Endothelial cell of hepatic sinusoid (primary cell): ENCODE data around the gene FLYWCH2.
"Not testable (repeated sequence)": the region's sequence is repeated elsewhere in the genome, so short reads cannot be mapped to it uniquely, and the experiment has no call there.

ENCODE experiments used
- in situ Hi-C: cut with HindIII; loops from 2 replicates; pipeline ENCODE4 v1.10.0; 2017; ENCODE audit warnings: low sequenced_read_pairs

FLYWCH2 gene

GRCh38 chr16:2881783-2882649, 999 bp upstream of the FLYWCH2 start:
- in situ Hi-C loops, result no loop called here

- in situ Hi-C loops, result no loop called here
These were observed 468 bp downstream of the FLYWCH2 start for GRCh38 chr16:2883458-2883908.

- in situ Hi-C loops, result no loop called here
These were observed 1.0 kb downstream of the FLYWCH2 start for GRCh38 chr16:2884041-2884451.

- in situ Hi-C loops, result no loop called here
These were observed 11.2 kb downstream of the FLYWCH2 start for GRCh38 chr16:2894231-2894630.

- in situ Hi-C loops, result no loop called here
These were observed 12.8 kb downstream of the FLYWCH2 start for GRCh38 chr16:2895813-2896212.

GRCh38 chr16:2896480-2897010, 13.5 kb downstream of the FLYWCH2 start:
- in situ Hi-C loops, result no loop called here

GRCh38 chr16:2897110-2897509, 14.1 kb downstream of the FLYWCH2 start:
- in situ Hi-C loops, result no loop called here

- in situ Hi-C loops, result no loop called here
These were observed 16.0 kb downstream of the FLYWCH2 start for GRCh38 chr16:2898831-2899563.

- in situ Hi-C loops, result no loop called here
These were observed 16.6 kb downstream of the FLYWCH2 start for GRCh38 chr16:2899564-2900072.

GRCh38 chr16:2900526-2901075, 17.6 kb downstream of the FLYWCH2 start:
- in situ Hi-C loops, result no loop called here

- in situ Hi-C loops, result no loop called here
These were observed 19.5 kb downstream of the FLYWCH2 start for GRCh38 chr16:2902337-2903130.

GRCh38 chr16:2904100-2904921, 21.3 kb downstream of the FLYWCH2 start:
- in situ Hi-C loops, result no loop called here

GRCh38 chr16:2904922-2905240, 21.9 kb downstream of the FLYWCH2 start:
- in situ Hi-C loops, result no loop called here

- in situ Hi-C loops, result no loop called here
These were observed 22.4 kb downstream of the FLYWCH2 start for GRCh38 chr16:2905241-2905987.

GRCh38 chr16:2905988-2906387, 23.0 kb downstream of the FLYWCH2 start:
- in situ Hi-C loops, result no loop called here

- in situ Hi-C loops, result not testable (repeated sequence)
These were observed 24.2 kb downstream of the FLYWCH2 start for GRCh38 chr16:2907084-2907753.

- in situ Hi-C loops, result no loop called here
These were observed 27.5 kb downstream of the FLYWCH2 start for GRCh38 chr16:2910441-2910969.

- in situ Hi-C loops, result no loop called here
These were observed 28.8 kb downstream of the FLYWCH2 start, which contains the start of gene FLYWCH1 for GRCh38 chr16:2911638-2912329. FLYWCH1 (plus strand) TSS chr16:2911931; CDS start chr16:2929686, 17,755 bp downstream.
